HL-60/S4 treated with retinoic acid at 250 ng/mL for 4 days and 3 days (cell line): ENCODE measurements around the gene NOVA1.

ENCODE experiments used
- in situ Hi-C: fragments of 300-500 bp; cut with MboI; formaldehyde crosslinking; loops from 2 replicates; pipeline ENCODE4 v1.7.0; 2022; ENCODE audit warnings: low sequenced_read_pairs

NOVA1 gene

GRCh38 chr14:26594148-26594547 is 3.7 kb downstream of the NOVA1 start:
- in situ Hi-C loops: no loop called here

- in situ Hi-C loops: no loop called here
These were observed 4.5 kb downstream of the NOVA1 start for GRCh38 chr14:26593357-26593756.

- in situ Hi-C loops: no loop called here
These were observed 7.9 kb downstream of the NOVA1 start for GRCh38 chr14:26589925-26590324.

- in situ Hi-C loops: no loop called here
These were observed 20.1 kb downstream of the NOVA1 start for GRCh38 chr14:26577711-26578110.

GRCh38 chr14:26554069-26554772 is 43.6 kb downstream of the NOVA1 start:
- in situ Hi-C loops: no loop called here

- in situ Hi-C loops: no loop called here
These were observed 48.3 kb downstream of the NOVA1 start for GRCh38 chr14:26549571-26549970.

GRCh38 chr14:26548406-26548805 is 49.4 kb downstream of the NOVA1 start:
- in situ Hi-C loops: no loop called here

- in situ Hi-C loops: no loop called here
These were observed 59.7 kb downstream of the NOVA1 start for GRCh38 chr14:26538176-26538575.

GRCh38 chr14:26531894-26532293 is 65.9 kb downstream of the NOVA1 start:
- in situ Hi-C loops: no loop called here

GRCh38 chr14:26528415-26529182 is 69.2 kb downstream of the NOVA1 start:
- in situ Hi-C loops: no loop called here

GRCh38 chr14:26527095-26527494 is 70.7 kb downstream of the NOVA1 start:
- in situ Hi-C loops: no loop called here

GRCh38 chr14:26526137-26526536 is 71.7 kb downstream of the NOVA1 start:
- in situ Hi-C loops: no loop called here

GRCh38 chr14:26525085-26525484 is 72.7 kb downstream of the NOVA1 start:
- in situ Hi-C loops: no loop called here

GRCh38 chr14:26522967-26523366 is 74.9 kb downstream of the NOVA1 start:
- in situ Hi-C loops: no loop called here

- in situ Hi-C loops: no loop called here
These were observed 80.1 kb downstream of the NOVA1 start for GRCh38 chr14:26517771-26518170.

GRCh38 chr14:26500028-26500427 is 97.8 kb downstream of the NOVA1 start:
- in situ Hi-C loops: no loop called here

GRCh38 chr14:26499546-26499945 is 98.3 kb downstream of the NOVA1 start:
- in situ Hi-C loops: no loop called here

GRCh38 chr14:26486922-26487321 is 110.9 kb downstream of the NOVA1 start:
- in situ Hi-C loops: no loop called here

GRCh38 chr14:26484562-26484961 is 113.3 kb downstream of the NOVA1 start:
- in situ Hi-C loops: no loop called here

GRCh38 chr14:26478967-26479366 is 118.9 kb downstream of the NOVA1 start:
- in situ Hi-C loops: no loop called here

GRCh38 chr14:26466862-26467261 is 131.0 kb downstream of the NOVA1 start:
- in situ Hi-C loops: no loop called here

GRCh38 chr14:26463136-26463535 is 134.7 kb downstream of the NOVA1 start:
- in situ Hi-C loops: no loop called here
